PC-3 (cell line): Measurements from ENCODE around the gene ST6GALNAC1. TPM values are rescaled to one million over a fixed set of nuclear protein-coding genes. Genes with fewer than 3 reads are reported as not detected.

ENCODE experiments used
- ATAC-seq: fragments of 200-7000 bp; cut with Tn5 transposase; 2 replicates; pipeline ENCODE4 v1.9.1; 2020; ENCODE audit warnings: mild to moderate bottlenecking, moderate library complexity
- BruUV-seq: library from RNA; stranded (reverse); fragments of 400-500 nt; replicated peaks from 2 replicates; lab custom pipeline; 2021; lab: Mats Ljungman, UMichigan
- CTCF ChIA-PET: fragments of 300-600 bp; sonication (Branson Sonifier 250); formaldehyde crosslinking; loops from one replicate; lab custom pipeline; 2022; ENCODE audit warnings: antibody characterized with exemption; lab: Charles Lee
- POLR2A ChIA-PET: fragments of 300-600 bp; sonication (Branson Sonifier 250); formaldehyde crosslinking; loops from one replicate; lab custom pipeline; 2022; ENCODE audit warnings: antibody characterized with exemption; ENCODE audit not compliant: unreplicated experiment; lab: Charles Lee
- DNase-seq: peaks from one replicate; pipeline ENCODE4 v3.0.0-alpha.2; 2015
- H2AFZ ChIP-seq: fragments of 300-600 bp; sonication (generic); 2 replicates; pipeline ENCODE4 v1.6.0; 2016; ENCODE audit warnings: antibody characterized with exemption, low read length
- H3F3A ChIP-seq: fragments of 300-600 bp; sonication (generic); one replicate; pipeline ENCODE4 v1.6.0; 2017; ENCODE audit warnings: antibody characterized with exemption, low read length, control low read depth, mild to moderate bottlenecking; ENCODE audit not compliant: unreplicated experiment
- H3K27ac ChIP-seq: fragments of 300-600 bp; sonication (generic); 2 replicates; pipeline ENCODE4 v1.5.1; 2016; ENCODE audit warnings: mild to moderate bottlenecking, low read length
- H3K27me3 ChIP-seq: fragments of 300-600 bp; sonication (generic); 2 replicates; pipeline ENCODE4 v1.6.1; 2016; ENCODE audit warnings: low read length, mixed read lengths
- H3K36me3 ChIP-seq: fragments of 300-600 bp; sonication (generic); 2 replicates; pipeline ENCODE4 v1.6.1; 2016; ENCODE audit warnings: low read depth, mixed run types, low read length, mixed read lengths
- H3K4me1 ChIP-seq: fragments of 300-600 bp; sonication (generic); 2 replicates; pipeline ENCODE4 v1.5.1; 2016; ENCODE audit warnings: low read length; ENCODE audit not compliant: insufficient read depth
- H3K4me2 ChIP-seq: fragments of 300-600 bp; sonication (generic); 2 replicates; pipeline ENCODE4 v1.6.0; 2016; ENCODE audit warnings: low read length
- H3K4me3 ChIP-seq: fragments of 300-600 bp; sonication (generic); 2 replicates; pipeline ENCODE4 v1.5.1; 2016; ENCODE audit warnings: mild to moderate bottlenecking, low read length, mixed read lengths
- H3K79me2 ChIP-seq: fragments of 300-600 bp; sonication (generic); 2 replicates; pipeline ENCODE4 v1.6.1; 2017; ENCODE audit warnings: low read length, mixed read lengths
- H3K9ac ChIP-seq: fragments of 300-600 bp; sonication (generic); 2 replicates; pipeline ENCODE4 v1.6.0; 2016; ENCODE audit warnings: mild to moderate bottlenecking, low read length
- H3K9me2 ChIP-seq: fragments of 300-600 bp; sonication (generic); replicated peaks from 2 replicates; pipeline ENCODE4 v1.6.1; 2016; ENCODE audit warnings: mixed run types, low read length, mixed read lengths
- H3K9me3 ChIP-seq: fragments of 300-600 bp; sonication (generic); 2 replicates; pipeline ENCODE4 v1.6.1; 2016; ENCODE audit warnings: low read length, mixed read lengths
- H4K20me1 ChIP-seq: fragments of 300-600 bp; sonication (generic); 2 replicates; pipeline ENCODE4 v1.6.1; 2016; ENCODE audit warnings: low read length, mixed read lengths
- EZH2 ChIP-seq: fragments of 300-600 bp; sonication (generic); IDR thresholded peaks from one replicate; pipeline ENCODE4 v1.6.1; 2017; ENCODE audit warnings: antibody characterized with exemption, mild to moderate bottlenecking, low read length; ENCODE audit not compliant: unreplicated experiment
- EZH2phosphoT487 ChIP-seq: fragments of 300-600 bp; sonication (generic); IDR thresholded peaks from 2 replicates; pipeline ENCODE4 v1.6.1; 2018; ENCODE audit warnings: mild to moderate bottlenecking, antibody characterized with exemption, low read length, borderline replicate concordance
- intact Hi-C: fragments of 100-400 bp; cut with micrococcal nuclease; formaldehyde crosslinking; loops from 2 replicates; pipeline ENCODE4 v1.9.0; 2023
- total RNA-seq: library from RNA; depleted of rRNA; stranded (reverse); fragments of >200 nt; gene quantifications from 2 replicates; pipeline ENCODE4 v1.2.3, GENCODE V29; 2014
- TF ChIP-seq, protein P1 (sequence below): fragments of 300-600 bp; sonication (generic); conservative IDR thresholded peaks from 2 replicates; pipeline ENCODE4 v1.5.1; 2017; ENCODE audit warnings: antibody characterized with exemption, low read depth, mild to moderate bottlenecking, low read length

Gene ST6GALNAC1
- total RNA-seq, 1 experiment from 2014 or later = 4.1 TPM

DNA sequence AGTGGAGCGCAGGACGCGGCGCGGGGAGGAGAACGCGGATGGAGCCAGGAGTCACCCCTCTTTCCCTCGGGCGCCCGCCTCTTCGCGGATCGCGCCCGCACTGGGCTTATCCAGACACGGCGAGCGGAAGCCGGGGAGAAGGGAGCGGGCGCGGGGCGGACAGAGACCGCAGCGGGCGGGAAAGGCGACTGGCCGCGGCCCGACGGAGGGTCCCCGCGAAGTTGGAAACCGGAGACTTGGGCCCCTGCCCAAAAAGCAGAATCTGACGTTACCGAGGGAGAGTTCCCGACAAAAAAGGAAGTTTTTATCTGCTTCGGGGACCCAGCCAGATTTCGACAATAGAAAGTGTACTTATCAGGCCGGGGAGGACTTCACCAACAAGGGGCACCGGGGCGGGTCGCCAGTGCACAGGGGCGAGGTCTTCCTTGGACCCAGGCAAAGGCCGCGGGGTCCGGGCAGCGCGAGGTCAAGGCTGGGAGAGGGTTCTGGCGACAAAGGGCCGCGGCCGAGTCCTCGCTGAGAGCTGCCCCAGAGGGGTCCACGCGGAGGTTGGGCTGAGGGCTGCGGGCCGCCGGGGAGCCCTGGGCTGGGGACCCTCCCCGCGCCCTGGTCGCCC, 58.4 kb downstream of the ST6GALNAC1 start:
- POLR2A ChIA-PET = no interaction called here
- no TSS peak for BruUV-seq
- Histone ChIP-seq H4K20me1 (no peaks in the 10 kb centered on the region), H3K27ac (no peak overlapping the region), H3K9ac (peak overlapping the region; percentile 68), H3K4me2 (peak overlapping the region; percentile 93), H3K4me1 (0 out of 2 replicates have a peak, but pooled peaks cover 4% of the 10 kb centered on the region), H3K36me3 (no peaks in the 10 kb centered on the region), H3F3A (no peaks in the 10 kb centered on the region), H3K9me3 (no peaks in the 10 kb centered on the region), H3K9me2 (no peaks in the 10 kb centered on the region), H2AFZ (peak overlapping the region; percentile 75), H3K4me3 (peak overlapping the region; percentile 80), H3K27me3 (no peaks in the 10 kb centered on the region), H3K79me2 (no peaks in the 10 kb centered on the region)
- ATAC-seq (peak; percentile 6), DNase-seq (no peak)
- TF ChIP-seq, protein P1, sequence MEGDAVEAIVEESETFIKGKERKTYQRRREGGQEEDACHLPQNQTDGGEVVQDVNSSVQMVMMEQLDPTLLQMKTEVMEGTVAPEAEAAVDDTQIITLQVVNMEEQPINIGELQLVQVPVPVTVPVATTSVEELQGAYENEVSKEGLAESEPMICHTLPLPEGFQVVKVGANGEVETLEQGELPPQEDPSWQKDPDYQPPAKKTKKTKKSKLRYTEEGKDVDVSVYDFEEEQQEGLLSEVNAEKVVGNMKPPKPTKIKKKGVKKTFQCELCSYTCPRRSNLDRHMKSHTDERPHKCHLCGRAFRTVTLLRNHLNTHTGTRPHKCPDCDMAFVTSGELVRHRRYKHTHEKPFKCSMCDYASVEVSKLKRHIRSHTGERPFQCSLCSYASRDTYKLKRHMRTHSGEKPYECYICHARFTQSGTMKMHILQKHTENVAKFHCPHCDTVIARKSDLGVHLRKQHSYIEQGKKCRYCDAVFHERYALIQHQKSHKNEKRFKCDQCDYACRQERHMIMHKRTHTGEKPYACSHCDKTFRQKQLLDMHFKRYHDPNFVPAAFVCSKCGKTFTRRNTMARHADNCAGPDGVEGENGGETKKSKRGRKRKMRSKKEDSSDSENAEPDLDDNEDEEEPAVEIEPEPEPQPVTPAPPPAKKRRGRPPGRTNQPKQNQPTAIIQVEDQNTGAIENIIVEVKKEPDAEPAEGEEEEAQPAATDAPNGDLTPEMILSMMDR = no peak
- no peak for TF ChIP-seq EZH2phosphoT487
- TF ChIP-seq EZH2 = no peak
- intact Hi-C loops = no loop called here
- CTCF ChIA-PET = interaction anchor here (0.5 to 1.9 kb wide), 7 partner anchors 22 to 205 kb away, joined by 3 to 11 read pairs (median 8); no protein-coding TSS in a partner anchor

- ATAC-seq = peak; percentile 0; the same call in 1 of the 2 replicates
- no peaks in the 10 kb centered on the region for H3K9me3 ChIP-seq
These were observed 59.0 kb downstream of the ST6GALNAC1 start for GRCh38 chr17:76584427-76585032.

More at GRCh38 chr17:76584427-76585032, 59.0 kb downstream of the ST6GALNAC1 start:
- Histone ChIP-seq H3K9ac (peak overlapping the region; percentile 68), H2AFZ (peak overlapping the region; percentile 75), H3K9me2 (no peaks in the 10 kb centered on the region), H3K4me1 (0 out of 2 replicates have a peak, but pooled peaks cover 4% of the 10 kb centered on the region), H3K4me3 (peak overlapping the region; percentile 80), H3F3A (no peaks in the 10 kb centered on the region), H3K79me2 (no peaks in the 10 kb centered on the region), H3K27me3 (no peaks in the 10 kb centered on the region), H4K20me1 (no peaks in the 10 kb centered on the region), H3K36me3 (no peaks in the 10 kb centered on the region), H3K4me2 (peak overlapping the region; percentile 93), H3K27ac (no peak overlapping the region)
- no peak for DNase-seq
- ChIA-PET CTCF (interaction anchor here (0.6 kb wide), 1 partner anchor 40 kb away, joined by 4 read pairs; no protein-coding TSS in a partner anchor), POLR2A (no interaction called here)
- intact Hi-C loops = no loop called here
- BruUV-seq = TSS peak; percentile 40
- TF ChIP-seq EZH2 (no peak), EZH2phosphoT487 (no peak)
- TF ChIP-seq, protein P1 = no peak
